Thyroid gland (tissue), 4 donors: Measurements from ENCODE around the gene PARP11.

Source experiments
- POLR2A ChIP-seq, 2 donors: fragments of 450-650 bp; IDR thresholded peaks; one replicate each; pipeline ENCODE4 v1.6.1; 2017; ENCODE audit warnings: antibody characterized with exemption in 2 of 2, mild to moderate bottlenecking in 2 of 2, moderate library complexity in 1 of 2
- TF ChIP-seq, protein P1 (sequence below), 6 experiments: fragments of 200-600 bp in 3 of 6; fragments of 450-650 bp in 3 of 6; sonication (generic) in 3 of 6; IDR thresholded peaks; one replicate each; pipeline ENCODE4 v1.5.1; 2016 to 2019; ENCODE audit warnings: antibody characterized with exemption in 6 of 6, mild to moderate bottlenecking in 2 of 6, inconsistent platforms in 1 of 6, moderate library complexity in 1 of 6

DNA sequence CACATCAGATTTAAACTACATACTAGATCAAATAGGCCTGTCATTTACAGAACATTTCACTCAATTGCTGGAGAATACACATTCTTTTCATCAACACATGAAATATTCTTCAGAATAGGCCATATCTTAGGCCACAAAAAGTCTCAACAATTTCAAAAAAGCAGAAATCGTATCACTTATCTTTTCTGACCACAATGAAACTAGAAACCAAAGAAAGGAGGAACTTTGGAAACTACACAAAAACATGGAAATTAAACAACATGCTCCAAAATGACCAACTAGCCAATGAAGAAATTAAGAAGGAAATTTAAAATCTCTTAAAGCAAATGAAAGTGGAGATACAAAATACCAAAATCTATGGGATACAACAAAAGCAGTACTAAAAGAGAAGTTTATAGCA is 35.1 kb downstream of the PARP11 start:
- TF ChIP-seq, protein P1, sequence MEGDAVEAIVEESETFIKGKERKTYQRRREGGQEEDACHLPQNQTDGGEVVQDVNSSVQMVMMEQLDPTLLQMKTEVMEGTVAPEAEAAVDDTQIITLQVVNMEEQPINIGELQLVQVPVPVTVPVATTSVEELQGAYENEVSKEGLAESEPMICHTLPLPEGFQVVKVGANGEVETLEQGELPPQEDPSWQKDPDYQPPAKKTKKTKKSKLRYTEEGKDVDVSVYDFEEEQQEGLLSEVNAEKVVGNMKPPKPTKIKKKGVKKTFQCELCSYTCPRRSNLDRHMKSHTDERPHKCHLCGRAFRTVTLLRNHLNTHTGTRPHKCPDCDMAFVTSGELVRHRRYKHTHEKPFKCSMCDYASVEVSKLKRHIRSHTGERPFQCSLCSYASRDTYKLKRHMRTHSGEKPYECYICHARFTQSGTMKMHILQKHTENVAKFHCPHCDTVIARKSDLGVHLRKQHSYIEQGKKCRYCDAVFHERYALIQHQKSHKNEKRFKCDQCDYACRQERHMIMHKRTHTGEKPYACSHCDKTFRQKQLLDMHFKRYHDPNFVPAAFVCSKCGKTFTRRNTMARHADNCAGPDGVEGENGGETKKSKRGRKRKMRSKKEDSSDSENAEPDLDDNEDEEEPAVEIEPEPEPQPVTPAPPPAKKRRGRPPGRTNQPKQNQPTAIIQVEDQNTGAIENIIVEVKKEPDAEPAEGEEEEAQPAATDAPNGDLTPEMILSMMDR (IDR thresholded peaks at IDR 0.05): no peak
- TF ChIP-seq POLR2A (IDR thresholded peaks at IDR 0.05): no peak
